HepG2 (cell line): ENCODE results near the gene GPR25. TPM values are rescaled to one million over a fixed set of nuclear protein-coding genes. Genes with fewer than 3 reads are reported as not detected.

Experiments
- ASH2L ChIP-seq: fragments of 300-600, 200-600 bp; sonication (generic); IDR thresholded peaks from 2 replicates; pipeline ENCODE4 v1.7.0; 2017; ENCODE audit warnings: low read depth, mild to moderate bottlenecking, moderate library complexity, mixed read lengths, low read length; ENCODE audit not compliant: insufficient read length
- ATF7-NPFF ChIP-seq: sonication (generic); formaldehyde crosslinking; IDR thresholded peaks from 2 replicates; pipeline ENCODE4 v1.8.1; 2023; ENCODE audit warnings: mild to moderate bottlenecking, low read depth, missing genetic modification reagents, moderate library complexity
- CBFB ChIP-seq: sonication (generic); formaldehyde crosslinking; IDR thresholded peaks from 2 replicates; pipeline ENCODE4 v1.4.0; 2020; ENCODE audit warnings: missing genetic modification reagents
- FOXA1 ChIP-seq, 2 experiments: fragments of 450-650 bp in 1 of 2; sonication (generic) in 1 of 2; formaldehyde crosslinking in 1 of 2; IDR thresholded peaks; 2 replicates each; pipeline versions ENCODE4 v1.4.0 to v1.6.1; 2016 to 2020; ENCODE audit warnings: missing genetic modification reagents in 1 of 2
- GATA4 ChIP-seq: sonication (generic); IDR thresholded peaks from 2 replicates; pipeline ENCODE4 v1.6.1; 2016; ENCODE audit warnings: antibody characterized with exemption, low read depth, borderline replicate concordance
- HMG20B ChIP-seq: conservative IDR thresholded peaks from 2 replicates; pipeline ENCODE4 v1.6.1; 2016; ENCODE audit warnings: missing genetic modification reagents, missing compliant biosample characterization
- HOXA7 ChIP-seq: sonication (generic); formaldehyde crosslinking; IDR thresholded peaks from 2 replicates; pipeline ENCODE4 v1.8.1; 2022; ENCODE audit warnings: mild to moderate bottlenecking, missing genetic modification reagents, moderate library complexity
- KLF15 ChIP-seq: sonication (generic); formaldehyde crosslinking; IDR thresholded peaks from 2 replicates; pipeline ENCODE4 v1.8.1; 2023; ENCODE audit warnings: borderline replicate concordance, mild to moderate bottlenecking, inconsistent platforms, missing genetic modification reagents, mixed read lengths
- MEIS1 ChIP-seq: sonication (generic); formaldehyde crosslinking; IDR thresholded peaks from 2 replicates; pipeline ENCODE4 v1.9.0; 2021; ENCODE audit warnings: mild to moderate bottlenecking, missing genetic modification reagents, moderate library complexity, borderline replicate concordance
- MIER2 ChIP-seq: IDR thresholded peaks from 2 replicates; pipeline ENCODE4 v1.6.1; 2016; ENCODE audit warnings: missing biosample characterization, missing genetic modification reagents
- NBN ChIP-seq: fragments of 450-650 bp; conservative IDR thresholded peaks from 2 replicates; pipeline ENCODE4 v1.6.1; 2017
- NR2F1 ChIP-seq, 2 experiments: fragments of 450-650 bp in 1 of 2; formaldehyde crosslinking in 1 of 2; IDR thresholded peaks; 2 replicates each; pipeline versions ENCODE4 v1.5.0 to v1.6.1; 2016 to 2020; ENCODE audit warnings: mild to moderate bottlenecking in 1 of 2, missing compliant biosample characterization in 1 of 2, missing genetic modification reagents in 1 of 2, moderate library complexity in 1 of 2
- SAFB2 ChIP-seq: sonication (generic); formaldehyde crosslinking; IDR thresholded peaks from 2 replicates; pipeline ENCODE4 v1.5.1; 2020; ENCODE audit warnings: missing genetic modification reagents, low read depth, mild to moderate bottlenecking, borderline replicate concordance
- SMC3 ChIP-seq: IDR thresholded peaks from 2 replicates; pipeline ENCODE4 v1.6.1; 2011; ENCODE audit warnings: low read length, improper control_type of control experiment
- TAF15 ChIP-seq: fragments of 200-400 bp; formaldehyde crosslinking; IDR thresholded peaks from one replicate; pipeline ENCODE4 v1.6.1; 2018; ENCODE audit warnings: mild to moderate bottlenecking, low read depth, low read length; ENCODE audit not compliant: poor library complexity, severe bottlenecking
- TRAFD1 ChIP-seq: sonication (generic); formaldehyde crosslinking; IDR thresholded peaks from 2 replicates; pipeline ENCODE4 v1.5.1; 2020; ENCODE audit warnings: missing genetic modification reagents, mild to moderate bottlenecking, borderline replicate concordance
- ZNF230 ChIP-seq: sonication (generic); formaldehyde crosslinking; IDR thresholded peaks from 2 replicates; pipeline ENCODE4 v1.4.0; 2020; ENCODE audit warnings: mild to moderate bottlenecking, missing genetic modification reagents
- ZNF329 ChIP-seq: sonication (generic); formaldehyde crosslinking; IDR thresholded peaks from 2 replicates; pipeline ENCODE4 v1.9.0; 2021; ENCODE audit warnings: low read depth, mild to moderate bottlenecking, missing genetic modification reagents
- ZNF460 ChIP-seq: sonication (generic); formaldehyde crosslinking; IDR thresholded peaks from 2 replicates; pipeline ENCODE4 v1.5.1; 2020; ENCODE audit warnings: missing genetic modification reagents, mild to moderate bottlenecking, borderline replicate concordance
- ZNF468 ChIP-seq: sonication (generic); formaldehyde crosslinking; IDR thresholded peaks from 2 replicates; pipeline ENCODE4 v1.8.0; 2022; ENCODE audit warnings: mild to moderate bottlenecking, moderate library complexity, missing genetic modification reagents
- ZNF563 ChIP-seq: sonication (generic); formaldehyde crosslinking; IDR thresholded peaks from 2 replicates; pipeline ENCODE4 v1.8.0; 2022; ENCODE audit warnings: mild to moderate bottlenecking, moderate library complexity, missing genetic modification reagents
- ZNF639 ChIP-seq: conservative IDR thresholded peaks from 2 replicates; pipeline ENCODE4 v1.6.1; 2018; ENCODE audit warnings: missing genetic modification reagents
- ZNF660 ChIP-seq: sonication (generic); formaldehyde crosslinking; IDR thresholded peaks from 2 replicates; pipeline ENCODE4 v1.5.1; 2020; ENCODE audit warnings: mild to moderate bottlenecking, low read depth, missing genetic modification reagents, borderline replicate concordance
- ZNF691 ChIP-seq: sonication (generic); formaldehyde crosslinking; IDR thresholded peaks from 2 replicates; pipeline ENCODE4 v1.4.0; 2020; ENCODE audit warnings: missing genetic modification reagents, low read depth, mild to moderate bottlenecking, borderline replicate concordance
- polyA plus RNA-seq, 8 experiments: library from polyadenylated mRNA; depleted of rRNA in 3 of 8; stranded (reverse) in 7 of 8; unstranded in 1 of 8; fragments of >200 nt; fragmentation: Illumina TruSeq in 4 of 8; extraction: Trizol in 4 of 8; gene quantifications; 2 replicates each; pipeline versions ENCODE4 v1.2.1 to v1.2.3, GENCODE V29; 2011 to 2016; ENCODE audit warnings: low read depth in 4 of 8, missing spikeins in 1 of 8, mixed read lengths in 1 of 8; ENCODE audit not compliant: insufficient read depth in 1 of 8
- total RNA-seq, 5 experiments: library from RNA; depleted of rRNA; stranded (reverse); fragments of >200 nt; fragmentation: Illumina TruSeq; extraction: Trizol; gene quantifications; 2 replicates each; pipeline ENCODE4 v1.2.3, GENCODE V29; 2016; ENCODE audit warnings: low read depth in 1 of 5
- TF ChIP-seq, protein P1 (sequence below): sonication (generic); formaldehyde crosslinking; IDR thresholded peaks from 2 replicates; pipeline ENCODE4 v1.4.0; 2020; ENCODE audit warnings: mild to moderate bottlenecking, missing genetic modification reagents

GPR25 gene
- total and polyA plus RNA-seq, 2 of the 13 experiments (the other 11 are each of a cell fraction or from before 2014, with no cell fraction given), result not detected

- TF ChIP-seq FOXA1 (IDR thresholded peaks at IDR 0.05) (no peak), FOXA1 (CRISPR knock-in tag; IDR thresholded peaks at IDR 0.05) (no peak), ZNF660 (CRISPR knock-in tag) (no peak), SMC3 (no peak), ZNF691 (peak; percentile 71; the same call in 1 of the 2 replicates), ZNF329 (CRISPR knock-in tag) (no peak), ZNF468 (CRISPR knock-in tag) (no peak), SAFB2 (CRISPR knock-in tag) (no peak), ZNF639 (CRISPR knock-in tag) (0 out of 2 replicates have a peak, but pooled peaks have one; percentile 14), NBN (no peak), HMG20B (CRISPR knock-in tag) (0 out of 2 replicates have a peak, but pooled peaks have one; percentile 6), ZNF460 (CRISPR knock-in tag) (no peak), NR2F1 (CRISPR knock-in tag; IDR thresholded peaks at IDR 0.05) (no peak), KLF15 (CRISPR knock-in tag) (no peak), CBFB (CRISPR knock-in tag) (no peak), ATF7-NPFF (CRISPR knock-in tag) (no peak), ASH2L (no peak), TAF15 (no peak), ZNF230 (CRISPR knock-in tag) (0 out of 2 replicates have a peak, but pooled peaks have one; percentile 39), HOXA7 (no peak), TRAFD1 (no peak), ZNF563 (no peak), MEIS1 (CRISPR knock-in tag) (no peak), MIER2 (CRISPR knock-in tag) (no peak), GATA4 (no peak; the same call in 1 of the 2 replicates)
- TF ChIP-seq, protein P1, sequence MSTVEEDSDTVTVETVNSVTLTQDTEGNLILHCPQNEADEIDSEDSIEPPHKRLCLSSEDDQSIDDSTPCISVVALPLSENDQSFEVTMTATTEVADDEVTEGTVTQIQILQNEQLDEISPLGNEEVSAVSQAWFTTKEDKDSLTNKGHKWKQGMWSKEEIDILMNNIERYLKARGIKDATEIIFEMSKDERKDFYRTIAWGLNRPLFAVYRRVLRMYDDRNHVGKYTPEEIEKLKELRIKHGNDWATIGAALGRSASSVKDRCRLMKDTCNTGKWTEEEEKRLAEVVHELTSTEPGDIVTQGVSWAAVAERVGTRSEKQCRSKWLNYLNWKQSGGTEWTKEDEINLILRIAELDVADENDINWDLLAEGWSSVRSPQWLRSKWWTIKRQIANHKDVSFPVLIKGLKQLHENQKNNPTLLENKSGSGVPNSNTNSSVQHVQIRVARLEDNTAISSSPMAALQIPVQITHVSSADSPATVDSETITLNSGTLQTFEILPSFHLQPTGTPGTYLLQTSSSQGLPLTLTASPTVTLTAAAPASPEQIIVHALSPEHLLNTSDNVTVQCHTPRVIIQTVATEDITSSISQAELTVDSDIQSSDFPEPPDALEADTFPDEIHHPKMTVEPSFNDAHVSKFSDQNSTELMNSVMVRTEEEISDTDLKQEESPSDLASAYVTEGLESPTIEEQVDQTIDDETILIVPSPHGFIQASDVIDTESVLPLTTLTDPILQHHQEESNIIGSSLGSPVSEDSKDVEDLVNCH (CRISPR knock-in tag), result no peak
Measured at GRCh38 chr1:200891774-200892157, 19.0 kb downstream of the GPR25 start (continued).
